ENCODE results near the gene C1orf21.
"Not testable (repeated sequence)": the region's sequence is repeated elsewhere in the genome, so short reads cannot be mapped to it uniquely, and the experiment has no call there.

The C1orf21 gene

GRCh38 chr1:184608581-184608980 is 221.8 kb downstream of the C1orf21 start (continued):
- TF ChIP-seq RARB (CRISPR knock-in tag; IDR thresholded peaks at IDR 0.05) = no peak

- TF ChIP-seq ZFP30 (CRISPR knock-in tag; IDR thresholded peaks at IDR 0.05) = no peak
- no peak for TF ChIP-seq ESRRG (CRISPR knock-in tag; IDR thresholded peaks at IDR 0.05)
- ATAC-seq = no peak
These were observed 222.2 kb downstream of the C1orf21 start for GRCh38 chr1:184608990-184609389.

GRCh38 chr1:184610876-184611595 is 224.2 kb downstream of the C1orf21 start:
- no peak for ATAC-seq
- TF ChIP-seq RARB (CRISPR knock-in tag; IDR thresholded peaks at IDR 0.05) = no peak

GRCh38 chr1:184612229-184612628 is 225.4 kb downstream of the C1orf21 start:
- not testable (repeated sequence) for ATAC-seq

- TF ChIP-seq ZNF565 (CRISPR knock-in tag; conservative IDR thresholded peaks at IDR 0.05; ENCODE audit: low read depth) (no peak), ZNF70 (CRISPR knock-in tag; IDR thresholded peaks at IDR 0.05) (no peak), TCF4 (CRISPR knock-in tag; IDR thresholded peaks at IDR 0.05; ENCODE audit: borderline replicate concordance) (no peak), RARB (CRISPR knock-in tag; IDR thresholded peaks at IDR 0.05) (no peak), POU6F1 (CRISPR knock-in tag; IDR thresholded peaks at IDR 0.05; ENCODE audit: borderline replicate concordance, low read depth) (no peak), ARNTL (CRISPR knock-in tag; IDR thresholded peaks at IDR 0.05; ENCODE audit: borderline replicate concordance, low read depth) (no peak), ZFP30 (CRISPR knock-in tag; IDR thresholded peaks at IDR 0.05) (no peak), PATZ1 (CRISPR knock-in tag; IDR thresholded peaks at IDR 0.05; ENCODE audit: borderline replicate concordance) (no peak), TSHZ2 (CRISPR knock-in tag; IDR thresholded peaks at IDR 0.05) (no peak), TOX (CRISPR knock-in tag; IDR thresholded peaks at IDR 0.05; ENCODE audit: borderline replicate concordance) (no peak), PPARA (CRISPR knock-in tag; IDR thresholded peaks at IDR 0.05; ENCODE audit: borderline replicate concordance) (no peak), ZC3H10 (CRISPR knock-in tag; IDR thresholded peaks at IDR 0.05) (no peak), ESRRG (CRISPR knock-in tag; IDR thresholded peaks at IDR 0.05) (no peak), ZNF8 (CRISPR knock-in tag; IDR thresholded peaks at IDR 0.05) (no peak), OSR1 (CRISPR knock-in tag; IDR thresholded peaks at IDR 0.05) (no peak), GLIS3 (CRISPR knock-in tag; IDR thresholded peaks at IDR 0.05) (no peak), SNAI2 (CRISPR knock-in tag; IDR thresholded peaks at IDR 0.05) (no peak)
- ATAC-seq = no peak
These were observed 227.8 kb downstream of the C1orf21 start for GRCh38 chr1:184614667-184615066.

- TF ChIP-seq ESRRG (CRISPR knock-in tag; IDR thresholded peaks at IDR 0.05) (no peak), ZNF565 (CRISPR knock-in tag; conservative IDR thresholded peaks at IDR 0.05; ENCODE audit: low read depth) (no peak), ZFP30 (CRISPR knock-in tag; IDR thresholded peaks at IDR 0.05) (no peak), ARNTL (CRISPR knock-in tag; IDR thresholded peaks at IDR 0.05; ENCODE audit: borderline replicate concordance, low read depth) (no peak), PPARA (CRISPR knock-in tag; IDR thresholded peaks at IDR 0.05; ENCODE audit: borderline replicate concordance) (no peak), ZNF70 (CRISPR knock-in tag; IDR thresholded peaks at IDR 0.05) (no peak), TOX (CRISPR knock-in tag; IDR thresholded peaks at IDR 0.05; ENCODE audit: borderline replicate concordance) (no peak), ZNF8 (CRISPR knock-in tag; IDR thresholded peaks at IDR 0.05) (no peak), CREB5 (CRISPR knock-in tag; IDR thresholded peaks at IDR 0.05; ENCODE audit: low read depth) (no peak), ZFP3 (CRISPR knock-in tag; IDR thresholded peaks at IDR 0.05) (no peak), BACH2 (CRISPR knock-in tag; IDR thresholded peaks at IDR 0.05; ENCODE audit: borderline replicate concordance) (no peak)
- ATAC-seq = no peak
These were observed 228.5 kb downstream of the C1orf21 start for GRCh38 chr1:184615301-184615700.
